AG04450 (cell line): ENCODE data around the gene PTPRC. TPM values are rescaled to one million over a fixed set of nuclear protein-coding genes. Genes with fewer than 3 reads are reported as not detected.

Experiments used
- CTCF ChIA-PET: fragments of 300-600, 350-600 bp; formaldehyde crosslinking; extraction: SDS; loops from one replicate; lab custom pipeline; 2022; ENCODE audit warnings: antibody characterized with exemption, inconsistent platforms; lab: Charles Lee
- POLR2A ChIA-PET: fragments of 350-600 bp; formaldehyde crosslinking; extraction: SDS; loops from one replicate; lab custom pipeline; 2021; ENCODE audit warnings: antibody characterized with exemption, inconsistent platforms; lab: Yijun Ruan, JAX
- DNase-seq: peaks from one replicate; pipeline ENCODE4 v3.0.0-alpha.2; 2011; ENCODE audit warnings: low read depth, low spot score
- H3K27ac ChIP-seq: one replicate; pipeline ENCODE4 v1.5.1; 2012; ENCODE audit warnings: low read depth, low read length, control low read depth
- H3K27me3 ChIP-seq: one replicate; pipeline ENCODE4 v1.6.0; 2012; ENCODE audit warnings: low read length; ENCODE audit not compliant: control insufficient read depth, insufficient read depth
- H3K4me3 ChIP-seq: 2 replicates; pipeline ENCODE4 v1.5.1; 2011; ENCODE audit warnings: mild to moderate bottlenecking, low read depth, low read length, control low read depth
- H3K9me3 ChIP-seq: 2 replicates; pipeline ENCODE4 v1.5.1; 2012; ENCODE audit warnings: low read length; ENCODE audit not compliant: control insufficient read depth, insufficient read depth
- CTCF ChIP-seq: IDR thresholded peaks from 2 replicates; pipeline ENCODE4 v1.5.1; 2011; ENCODE audit warnings: low read depth, low read length, control low read depth, inconsistent platforms
- polyA plus RNA-seq: library from polyadenylated mRNA; depleted of rRNA; stranded (reverse); fragments of >200 nt; gene quantifications from 2 replicates; pipeline ENCODE4 v1.2.3, GENCODE V29; 2011

The PTPRC gene
- polyA plus RNA-seq, 1 experiment = 0.05 TPM

DNA sequence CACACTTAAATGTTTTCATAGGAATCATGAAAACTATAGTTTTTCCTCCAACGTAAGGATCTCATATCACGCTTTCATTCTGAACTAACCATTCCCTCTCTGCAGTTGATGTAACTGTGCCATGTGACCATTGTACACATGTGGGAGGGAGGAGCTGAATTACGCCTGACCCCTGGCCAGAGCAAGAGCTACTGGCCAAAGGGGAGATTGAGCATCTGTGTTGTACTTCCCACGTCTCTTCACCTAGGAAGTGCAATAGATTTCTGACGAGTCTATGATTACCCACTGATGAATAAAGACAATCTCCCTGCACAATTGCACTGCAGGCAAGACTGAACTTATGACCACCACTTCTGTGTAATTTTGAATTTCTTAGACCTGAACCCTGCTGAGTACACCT, 24.0 kb downstream of the PTPRC start:
- ChIA-PET POLR2A (interaction anchor here (0.6 kb wide), 1 partner anchor 10 kb away, joined by 4 read pairs; no protein-coding TSS in a partner anchor), CTCF (no interaction called here)
- no peak for DNase-seq
- no peak for TF ChIP-seq CTCF
- Histone ChIP-seq H3K27ac (no peak overlapping the region), H3K4me3 (no peak overlapping the region), H3K27me3 (no peaks in the 10 kb centered on the region), H3K9me3 (no peaks in the 10 kb centered on the region)

DNA sequence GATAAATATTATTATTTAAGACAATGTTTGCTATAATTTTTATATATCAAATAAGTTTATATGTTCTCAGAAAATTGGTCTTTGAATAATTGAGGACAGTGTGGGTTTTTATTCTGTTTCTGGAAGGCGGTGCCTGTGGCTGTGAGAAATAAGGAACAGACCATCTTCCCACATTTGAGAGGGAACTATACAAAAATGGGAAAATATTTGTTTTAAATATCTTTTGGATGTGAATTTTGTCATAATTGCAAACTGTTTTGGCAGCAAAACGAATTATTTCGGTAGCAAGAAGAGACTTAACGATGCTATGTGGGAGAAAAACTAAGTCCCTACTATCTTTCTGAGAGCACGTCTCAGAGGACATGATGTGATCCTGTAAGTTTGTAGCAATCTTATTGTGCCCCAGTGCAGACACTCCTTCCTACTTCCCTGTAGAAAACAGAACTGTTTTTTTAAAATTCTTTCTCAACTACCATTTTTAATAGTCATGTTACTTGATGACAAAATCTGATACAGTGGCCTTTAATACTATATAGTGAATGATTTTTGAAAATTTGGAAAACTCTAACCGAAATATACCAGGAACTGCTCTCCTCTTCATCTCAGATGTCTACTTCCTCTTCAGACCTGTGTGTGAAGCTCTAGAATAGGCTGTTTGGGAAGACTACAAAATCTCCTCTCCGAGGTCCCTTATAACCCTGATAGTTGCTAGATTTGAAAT, 25.4 kb downstream of the PTPRC start:
- DNase-seq = no peak
- no peak overlapping the region for H3K27ac ChIP-seq
- no peaks in the 10 kb centered on the region for H3K9me3 ChIP-seq
- POLR2A ChIA-PET = no interaction called here
- TF ChIP-seq CTCF = no peak
- H3K4me3 ChIP-seq = no peak overlapping the region
- CTCF ChIA-PET = no interaction called here
- no peaks in the 10 kb centered on the region for H3K27me3 ChIP-seq

DNA sequence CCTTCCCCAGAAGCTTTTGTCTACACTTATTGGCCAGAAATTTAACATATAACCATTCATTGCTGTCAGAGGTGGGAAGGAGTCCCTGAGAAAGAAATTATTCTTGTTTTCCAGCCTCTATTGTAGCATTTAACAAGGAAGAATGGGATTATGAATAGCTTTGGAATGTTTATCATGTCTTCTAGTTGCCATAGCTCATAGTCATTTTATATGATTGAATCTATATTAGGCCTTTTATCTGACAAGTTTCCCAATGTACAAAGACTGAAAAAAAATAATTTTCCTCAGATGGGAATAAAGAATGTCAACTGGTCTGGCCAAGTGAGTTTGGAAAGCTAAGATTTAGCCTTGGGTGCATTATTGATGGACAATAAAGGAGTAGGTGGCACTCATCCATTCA, 28.3 kb downstream of the PTPRC start:
- H3K27me3 ChIP-seq = no peaks in the 10 kb centered on the region
- no peak for DNase-seq
- POLR2A ChIA-PET = no interaction called here
- no peak for TF ChIP-seq CTCF
- CTCF ChIA-PET = no interaction called here
- no peak overlapping the region for H3K27ac ChIP-seq
- no peaks in the 10 kb centered on the region for H3K9me3 ChIP-seq
- no peak overlapping the region for H3K4me3 ChIP-seq

DNA sequence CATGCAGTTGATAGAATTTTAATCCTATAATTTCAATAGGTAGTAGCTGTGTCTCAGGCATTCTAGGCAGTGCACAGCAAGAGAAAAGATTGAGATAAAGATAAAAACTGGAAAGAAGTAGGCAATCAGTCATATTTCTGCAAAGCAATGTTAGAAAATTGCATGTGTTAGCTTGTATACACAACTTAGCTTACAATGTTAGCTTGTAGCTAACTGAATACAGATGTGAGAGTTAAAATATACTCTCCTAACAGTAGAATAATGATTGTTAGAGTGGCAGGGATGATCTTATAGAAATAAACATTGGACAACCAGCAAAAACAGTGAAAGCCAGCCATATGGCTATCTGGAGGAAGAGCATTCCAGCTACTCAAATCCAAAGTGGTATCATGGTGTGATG, 29.0 kb downstream of the PTPRC start:
- CTCF ChIA-PET = no interaction called here
- TF ChIP-seq CTCF = no peak
- Histone ChIP-seq H3K27me3 (no peaks in the 10 kb centered on the region), H3K4me3 (no peak overlapping the region), H3K9me3 (no peaks in the 10 kb centered on the region), H3K27ac (peak overlapping the region; percentile 23)
- POLR2A ChIA-PET = interaction anchor here (1.1 kb wide), 1 partner anchor 10 kb away, joined by 4 read pairs; no protein-coding TSS in a partner anchor
- no peak for DNase-seq

GRCh38 chr1:198669023-198669698, 30.3 kb downstream of the PTPRC start:
- Histone ChIP-seq H3K9me3 (no peaks in the 10 kb centered on the region), H3K27ac (peak overlapping the region; percentile 65), H3K27me3 (no peaks in the 10 kb centered on the region), H3K4me3 (no peak overlapping the region)
- CTCF ChIA-PET = interaction anchor here (1.0 kb wide), 2 partner anchors 17 to 745 kb away, joined by 3 to 4 read pairs; no protein-coding TSS in a partner anchor
- POLR2A ChIA-PET = interaction anchor here (0.7 to 1.1 kb wide), 2 partner anchors 13 to 173 kb away, joined by 3 to 4 read pairs; no protein-coding TSS in a partner anchor
- no peak for TF ChIP-seq CTCF
- peak; percentile 78 for DNase-seq
